Measurements from ENCODE around the gene PNPLA5. TPM values are rescaled to one million over a fixed set of nuclear protein-coding genes. Genes with fewer than 3 reads are reported as not detected.

PNPLA5 gene
- total RNA-seq, 1 experiment from 2014 or later = not detected

GRCh38 chr22:43923631-43924464 is 32.0 kb upstream of the PNPLA5 start, which contains the start of gene PNPLA3:
Gene PNPLA3, plus strand, starts transcription at chr22:43923805. Its CDS starts 107 bp downstream, at chr22:43923912.
- no peaks in the 10 kb centered on the region for H3F3A ChIP-seq (ENCODE audit: low read length, unreplicated experiment)
- DNase-seq (peak; percentile 66), ATAC-seq (peak; percentile 78)
- CTCF ChIA-PET = no interaction called here
- H3K4me1 ChIP-seq (ENCODE audit: insufficient read depth, low read length) = peaks cover 17% of the 10 kb centered on the region
- H2AFZ ChIP-seq (ENCODE audit: low read length) = peak within 1 kb of the TSS; percentile 83
- H3K79me2 ChIP-seq (ENCODE audit: low read length) = no peaks in the 10 kb centered on the region
- H3K27me3 ChIP-seq (ENCODE audit: low read length) = no peaks in the 10 kb centered on the region
- H3K4me3 ChIP-seq (ENCODE audit: low read length) = peak within 1 kb of the TSS; percentile 66
- no peak for TF ChIP-seq CTCF (conservative IDR thresholded peaks at IDR 0.05; ENCODE audit: low read depth, low read length)
- no peak for TF ChIP-seq EZH2phosphoT487 (IDR thresholded peaks at IDR 0.05; ENCODE audit: borderline replicate concordance, low read length)
- no peak for TF ChIP-seq EZH2 (IDR thresholded peaks at IDR 0.05; ENCODE audit: low read length, unreplicated experiment)
- H3K36me3 ChIP-seq (ENCODE audit: low read depth, low read length) = no peaks in the 10 kb centered on the region
- H4K20me1 ChIP-seq (ENCODE audit: low read length) = no peaks in the 10 kb centered on the region
- no TSS peak for BruUV-seq (replicated peaks)
- H3K4me2 ChIP-seq (ENCODE audit: low read length) = peak within 1 kb of the TSS; percentile 90
- no peak within 1 kb of the TSS for H3K27ac ChIP-seq (ENCODE audit: low read length)
- H3K9ac ChIP-seq (ENCODE audit: low read length) = peak within 1 kb of the TSS; percentile 28; the same call in 1 of the 2 replicates
- no peaks in the 10 kb centered on the region for H3K9me3 ChIP-seq (ENCODE audit: low read length)
- POLR2A ChIA-PET (ENCODE audit: unreplicated experiment) = no interaction called here
- intact Hi-C loops (cut with micrococcal nuclease) = no loop called here
- H3K9me2 ChIP-seq (replicated peaks; ENCODE audit: low read length) = no peaks in the 10 kb centered on the region

GRCh38 chr22:43923191-43923590 is 31.4 kb upstream of the PNPLA5 start:
- Histone ChIP-seq H3K4me3 (ENCODE audit: low read length) (peak overlapping the region; percentile 49; the same call in 1 of the 2 replicates), H3K4me2 (ENCODE audit: low read length) (peak overlapping the region; percentile 76), H3K27me3 (ENCODE audit: low read length) (no peaks in the 10 kb centered on the region), H3K9me2 (replicated peaks; ENCODE audit: low read length) (no peaks in the 10 kb centered on the region), H3K27ac (ENCODE audit: low read length) (no peak overlapping the region), H3F3A (ENCODE audit: low read length, unreplicated experiment) (no peaks in the 10 kb centered on the region), H2AFZ (ENCODE audit: low read length) (peak overlapping the region; percentile 83), H3K36me3 (ENCODE audit: low read depth, low read length) (no peaks in the 10 kb centered on the region), H3K4me1 (ENCODE audit: insufficient read depth, low read length) (peaks cover 17% of the 10 kb centered on the region), H3K79me2 (ENCODE audit: low read length) (no peaks in the 10 kb centered on the region), H3K9me3 (ENCODE audit: low read length) (no peaks in the 10 kb centered on the region), H3K9ac (ENCODE audit: low read length) (no peak overlapping the region), H4K20me1 (ENCODE audit: low read length) (no peaks in the 10 kb centered on the region)
- CTCF ChIA-PET = no interaction called here
- no peak; the same call in 1 of the 2 replicates for ATAC-seq
- TF ChIP-seq EZH2 (IDR thresholded peaks at IDR 0.05; ENCODE audit: low read length, unreplicated experiment) (no peak), CTCF (conservative IDR thresholded peaks at IDR 0.05; ENCODE audit: low read depth, low read length) (no peak), EZH2phosphoT487 (IDR thresholded peaks at IDR 0.05; ENCODE audit: borderline replicate concordance, low read length) (no peak)
- BruUV-seq (replicated peaks) = no TSS peak
- intact Hi-C loops (cut with micrococcal nuclease) = no loop called here
- POLR2A ChIA-PET (ENCODE audit: unreplicated experiment) = no interaction called here
- DNase-seq = no peak

GRCh38 chr22:43922123-43922522 is 30.3 kb upstream of the PNPLA5 start:
- H3K4me1 ChIP-seq (ENCODE audit: insufficient read depth, low read length) = peaks cover 17% of the 10 kb centered on the region
- no peaks in the 10 kb centered on the region for H3K36me3 ChIP-seq (ENCODE audit: low read depth, low read length)
- no peaks in the 10 kb centered on the region for H4K20me1 ChIP-seq (ENCODE audit: low read length)
- no peak overlapping the region for H2AFZ ChIP-seq (ENCODE audit: low read length)
- no peak overlapping the region for H3K4me3 ChIP-seq (ENCODE audit: low read length)
- H3K4me2 ChIP-seq (ENCODE audit: low read length) = peak overlapping the region; percentile 44; the same call in 1 of the 2 replicates
- H3K27me3 ChIP-seq (ENCODE audit: low read length) = no peaks in the 10 kb centered on the region
- no peak for DNase-seq
- no peak overlapping the region for H3K27ac ChIP-seq (ENCODE audit: low read length)
- BruUV-seq (replicated peaks) = no TSS peak
- H3K9me3 ChIP-seq (ENCODE audit: low read length) = no peaks in the 10 kb centered on the region
- H3K9ac ChIP-seq (ENCODE audit: low read length) = no peak overlapping the region
- POLR2A ChIA-PET (ENCODE audit: unreplicated experiment) = no interaction called here
- H3K9me2 ChIP-seq (replicated peaks; ENCODE audit: low read length) = no peaks in the 10 kb centered on the region
- H3F3A ChIP-seq (ENCODE audit: low read length, unreplicated experiment) = no peaks in the 10 kb centered on the region
- H3K79me2 ChIP-seq (ENCODE audit: low read length) = no peaks in the 10 kb centered on the region
- no peak for TF ChIP-seq EZH2phosphoT487 (IDR thresholded peaks at IDR 0.05; ENCODE audit: borderline replicate concordance, low read length)
- TF ChIP-seq CTCF (conservative IDR thresholded peaks at IDR 0.05; ENCODE audit: low read depth, low read length) = no peak; the same call in 1 of the 2 replicates
- TF ChIP-seq EZH2 (IDR thresholded peaks at IDR 0.05; ENCODE audit: low read length, unreplicated experiment) = no peak
- intact Hi-C loops (cut with micrococcal nuclease) = no loop called here
- ATAC-seq = no peak
- CTCF ChIA-PET = interaction anchor here (1.1 kb wide), 1 partner anchor 24 kb away, joined by 5 read pairs; no protein-coding TSS in a partner anchor
